Natural killer cell (primary cell): ENCODE data around the gene NCBP1. TPM values are rescaled to one million over a fixed set of nuclear protein-coding genes. Genes with fewer than 3 reads are reported as not detected.
A peak's percentile ranks its signal among the peaks of the same experiment; 100 is the strongest.

ENCODE experiments used
- ATAC-seq, 3 donors: fragments of 150-1000 bp in 2 of 3; fragments of 200-7000 bp in 1 of 3; cut with Tn5 transposase; 1 replicate in 1 of 3; 2 replicates in 2 of 3; pipeline ENCODE4 v1.10.0; 2021; ENCODE audit warnings: mild to moderate bottlenecking in 2 of 3, moderate library complexity in 2 of 3
- DNase-seq, 2 donors: peaks; one replicate each; pipeline versions ENCODE4 v3.0.0 to v3.0.0-alpha.2; 2013 to 2021; ENCODE audit warnings: mixed read lengths in 1 of 2
- H3K27ac ChIP-seq: one replicate; pipeline ENCODE4 v1.5.1; 2013; ENCODE audit warnings: mild to moderate bottlenecking, low read length
- H3K27me3 ChIP-seq: one replicate; pipeline ENCODE4 v1.6.1; 2013; ENCODE audit warnings: low read length; ENCODE audit not compliant: control insufficient read depth, insufficient read depth
- H3K36me3 ChIP-seq: one replicate; pipeline ENCODE4 v1.6.1; 2013; ENCODE audit warnings: low read length; ENCODE audit not compliant: control insufficient read depth, insufficient read depth
- H3K4me1 ChIP-seq: one replicate; pipeline ENCODE4 v1.6.1; 2013; ENCODE audit warnings: low read length; ENCODE audit not compliant: control insufficient read depth, insufficient read depth
- H3K4me3 ChIP-seq: one replicate; pipeline ENCODE4 v1.5.1; 2013; ENCODE audit warnings: low read length
- H3K9me3 ChIP-seq: one replicate; pipeline ENCODE4 v1.6.1; 2013; ENCODE audit warnings: low read length; ENCODE audit not compliant: control insufficient read depth, insufficient read depth
- H3K27ac Mint-ChIP-seq, 2 donors: one replicate each; pipeline ENCODE4 v1.8.0; 2022; ENCODE audit warnings: mild to moderate bottlenecking in 2 of 2, mixed read lengths in 2 of 2, moderate library complexity in 1 of 2
- H3K27me3 Mint-ChIP-seq, 2 donors: one replicate each; pipeline ENCODE4 v1.8.0; 2022; ENCODE audit warnings: low read depth in 2 of 2, mixed read lengths in 2 of 2
- H3K36me3 Mint-ChIP-seq: one replicate; pipeline ENCODE4 v1.8.0; 2022; ENCODE audit warnings: mixed read lengths
- H3K4me1 Mint-ChIP-seq, 2 donors: one replicate each; pipeline ENCODE4 v1.8.0; 2022; ENCODE audit warnings: mixed read lengths in 2 of 2
- H3K4me3 Mint-ChIP-seq: one replicate; pipeline ENCODE4 v1.8.0; 2022; ENCODE audit warnings: mild to moderate bottlenecking, moderate library complexity, mixed read lengths
- H3K9me3 Mint-ChIP-seq, 2 donors: one replicate each; pipeline ENCODE4 v1.8.0; 2022; ENCODE audit warnings: mixed read lengths in 2 of 2
- WGBS: methylation state at CpG from one replicate; pipeline ENCODE4 v1.1.7; 2013; ENCODE audit warnings: missing lambda C conversion rate; ENCODE audit not compliant: insufficient coverage; 5-methylcytosine and 5-hydroxymethylcytosine counted together
- intact Hi-C: fragments of 100-400 bp; cut with micrococcal nuclease; formaldehyde crosslinking; loops from one replicate; pipeline ENCODE4 v1.14.2; 2022
- total RNA-seq, 4 donors: library from RNA; stranded (reverse); fragments of 120-200 nt in 1 of 4; gene quantifications; one replicate each; pipeline versions ENCODE4 v1.2.3 to v1.2.4, GENCODE V29; 2013 to 2022
- TF ChIP-seq, protein P1 (sequence below): fragments of 200-600 bp; IDR thresholded peaks from one replicate; pipeline ENCODE4 v1.8.0; 2022; ENCODE audit warnings: antibody characterized with exemption

NCBP1 gene
- total RNA-seq, 3 donors from 2014 or later (not counting 1 experiment from before 2014, with no cell fraction given): 39.3 to 55.2 (median 51.2) TPM

DNA sequence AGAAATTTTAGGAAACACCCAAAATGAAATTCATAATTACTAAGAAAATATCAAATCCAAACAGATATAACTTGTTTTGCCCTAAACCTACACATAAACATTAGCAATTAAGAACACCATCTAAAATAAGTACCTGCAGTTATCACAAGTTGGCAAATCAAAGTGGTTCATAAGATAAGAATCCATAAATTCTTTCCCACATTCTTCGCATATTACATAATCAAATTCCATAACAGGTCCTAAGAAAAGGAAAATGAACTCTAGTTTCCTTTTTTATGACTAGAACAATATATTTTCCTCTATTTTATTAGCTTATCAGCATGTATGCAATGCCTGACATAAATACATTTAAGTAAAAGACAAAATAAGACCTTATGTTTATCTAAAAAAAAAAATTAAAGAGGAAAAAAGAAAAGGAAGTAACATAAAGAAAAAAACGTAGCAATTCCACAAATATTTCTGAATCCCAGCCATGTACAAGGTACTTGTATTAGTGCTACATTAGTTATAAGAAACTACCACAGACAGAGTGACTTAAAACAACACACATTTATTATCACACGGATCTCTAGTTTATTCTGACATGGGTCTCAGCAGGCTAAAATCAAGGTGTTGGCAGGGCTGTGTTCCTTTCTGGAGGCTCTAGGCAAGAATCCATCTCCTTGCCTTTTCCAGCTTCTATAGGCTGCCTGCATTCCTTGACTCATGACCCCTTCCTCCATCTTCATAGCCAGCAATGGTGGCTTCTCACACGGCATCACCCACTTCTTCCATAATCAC is 56.0 kb downstream of the NCBP1 start:
- Mint-ChIP-seq H3K27me3 (no peaks in the 10 kb centered on the region), H3K36me3 (peaks cover 8% of the 10 kb centered on the region), H3K4me1 (peaks cover 22 to 36% of the 10 kb centered on the region in 2 donors), H3K9me3 (no peaks in the 10 kb centered on the region), H3K4me3 (no peak overlapping the region), H3K27ac (no peak overlapping the region)
- WGBS: 73% methylated on average over 3 of the region's 4 CpGs
- Histone ChIP-seq H3K27me3 (no peaks in the 10 kb centered on the region), H3K27ac (no peak overlapping the region), H3K4me1 (no peaks in the 10 kb centered on the region), H3K4me3 (no peak overlapping the region), H3K9me3 (no peaks in the 10 kb centered on the region), H3K36me3 (peaks cover 55% of the 10 kb centered on the region)
- no peak for ATAC-seq
- TF ChIP-seq, protein P1, sequence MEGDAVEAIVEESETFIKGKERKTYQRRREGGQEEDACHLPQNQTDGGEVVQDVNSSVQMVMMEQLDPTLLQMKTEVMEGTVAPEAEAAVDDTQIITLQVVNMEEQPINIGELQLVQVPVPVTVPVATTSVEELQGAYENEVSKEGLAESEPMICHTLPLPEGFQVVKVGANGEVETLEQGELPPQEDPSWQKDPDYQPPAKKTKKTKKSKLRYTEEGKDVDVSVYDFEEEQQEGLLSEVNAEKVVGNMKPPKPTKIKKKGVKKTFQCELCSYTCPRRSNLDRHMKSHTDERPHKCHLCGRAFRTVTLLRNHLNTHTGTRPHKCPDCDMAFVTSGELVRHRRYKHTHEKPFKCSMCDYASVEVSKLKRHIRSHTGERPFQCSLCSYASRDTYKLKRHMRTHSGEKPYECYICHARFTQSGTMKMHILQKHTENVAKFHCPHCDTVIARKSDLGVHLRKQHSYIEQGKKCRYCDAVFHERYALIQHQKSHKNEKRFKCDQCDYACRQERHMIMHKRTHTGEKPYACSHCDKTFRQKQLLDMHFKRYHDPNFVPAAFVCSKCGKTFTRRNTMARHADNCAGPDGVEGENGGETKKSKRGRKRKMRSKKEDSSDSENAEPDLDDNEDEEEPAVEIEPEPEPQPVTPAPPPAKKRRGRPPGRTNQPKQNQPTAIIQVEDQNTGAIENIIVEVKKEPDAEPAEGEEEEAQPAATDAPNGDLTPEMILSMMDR: no peak
- DNase-seq: no peak
- intact Hi-C loops: no loop called here

DNA sequence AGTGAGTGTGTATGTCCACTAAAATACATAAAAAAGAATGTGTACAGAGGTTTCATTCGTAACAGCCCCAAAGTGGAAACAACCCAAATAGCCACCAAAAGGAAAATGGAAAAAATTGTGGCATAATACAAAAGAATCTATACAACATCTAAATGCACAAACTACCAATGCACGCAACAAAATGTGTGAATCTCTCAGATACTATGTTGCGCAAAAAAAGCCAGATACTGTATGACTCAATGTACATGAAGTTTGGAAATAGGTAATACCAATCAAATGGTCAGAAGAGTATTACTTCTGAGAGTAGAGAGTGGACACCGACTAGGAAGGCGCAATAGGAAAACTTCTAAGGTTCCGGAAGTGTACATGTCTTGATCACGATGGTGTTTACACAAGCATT is 61.1 kb downstream of the NCBP1 start:
- Histone ChIP-seq H3K27me3 (no peaks in the 10 kb centered on the region), H3K9me3 (no peaks in the 10 kb centered on the region), H3K36me3 (peaks cover 21% of the 10 kb centered on the region), H3K4me3 (no peak overlapping the region), H3K4me1 (peaks cover 16% of the 10 kb centered on the region), H3K27ac (no peak overlapping the region)
- TF ChIP-seq, protein P1: no peak
- intact Hi-C loops: no loop called here
- H3K9me3 Mint-ChIP-seq: no peaks in the 10 kb centered on the region
- DNase-seq (no peak), ATAC-seq (no peak)
- H3K4me3 Mint-ChIP-seq: peak overlapping the region; percentile 33
- H3K27ac Mint-ChIP-seq: peak overlapping the region; percentile 22 to 53
- H3K4me1 Mint-ChIP-seq: peaks cover 51 to 55% of the 10 kb centered on the region in 2 donors
- no peaks in the 10 kb centered on the region for H3K36me3 Mint-ChIP-seq
- H3K27me3 Mint-ChIP-seq: peaks cover 0 to 7% of the 10 kb centered on the region in 2 donors
- WGBS: 97% methylated on average over 5 of the region's 7 CpGs

DNA sequence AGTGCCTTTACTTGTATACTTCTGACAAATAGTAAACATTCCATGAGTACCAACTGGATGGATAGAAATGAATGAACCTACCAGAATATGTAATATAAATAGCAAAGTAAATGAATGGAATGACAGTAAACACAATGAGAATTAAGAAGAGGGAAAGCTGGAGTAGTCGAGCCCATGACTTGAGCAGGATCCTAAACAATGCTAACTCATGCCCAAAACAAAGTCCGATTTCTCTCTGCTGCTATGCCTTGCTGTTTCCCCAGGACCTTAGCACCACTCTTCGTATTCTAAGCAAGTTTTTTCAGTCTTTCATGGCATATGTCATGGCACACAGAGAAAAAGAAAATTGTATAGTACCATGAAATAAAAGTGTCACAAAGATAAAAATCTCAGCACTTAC is 61.8 kb downstream of the NCBP1 start:
- no peak overlapping the region for H3K4me3 ChIP-seq
- Mint-ChIP-seq H3K9me3 (no peaks in the 10 kb centered on the region), H3K4me3 (peak overlapping the region; percentile 89)

More for the DNA sequence above, 61.8 kb downstream of the NCBP1 start:
- Mint-ChIP-seq H3K27me3 (peaks cover 0 to 8% of the 10 kb centered on the region in 2 donors), H3K36me3 (no peaks in the 10 kb centered on the region), H3K4me1 (peaks cover 46 to 55% of the 10 kb centered on the region in 2 donors), H3K27ac (peak overlapping the region; percentile 93 to 95)
- DNase-seq (no peak), ATAC-seq (no peak)
- WGBS: 100% methylated on average over 3 of the region's 3 CpGs
- Histone ChIP-seq H3K27me3 (no peaks in the 10 kb centered on the region), H3K9me3 (no peaks in the 10 kb centered on the region), H3K27ac (no peak overlapping the region), H3K36me3 (peaks cover 18% of the 10 kb centered on the region), H3K4me1 (peaks cover 16% of the 10 kb centered on the region)
- intact Hi-C loops: no loop called here
- TF ChIP-seq, protein P1: no peak
